Measurements from ENCODE around the gene GPR18. TPM values are rescaled to one million over a fixed set of nuclear protein-coding genes. Genes with fewer than 3 reads are reported as not detected.

The GPR18 gene
- total RNA-seq, 1 donor from 2014 or later, result 0.59 TPM

GRCh38 chr13:99208185-99208584 lies 50.0 kb downstream of the GPR18 start:
- no peaks in the 10 kb centered on the region for H3K27me3 ChIP-seq (ENCODE audit: insufficient read depth, low read length)
- Mint-ChIP-seq H3K27ac (ENCODE audit: unreplicated experiment) (no peak overlapping the region), H3K4me1 (ENCODE audit: low read depth, unreplicated experiment) (peaks cover 7% of the 10 kb centered on the region), H3K36me3 (ENCODE audit: low read depth, unreplicated experiment) (peaks cover 19% of the 10 kb centered on the region), H3K9me3 (ENCODE audit: unreplicated experiment) (peaks cover 2% of the 10 kb centered on the region), H3K27me3 (ENCODE audit: low read depth, unreplicated experiment) (no peaks in the 10 kb centered on the region), H3K4me3 (ENCODE audit: unreplicated experiment) (no peak overlapping the region)
- H3K4me1 ChIP-seq (ENCODE audit: insufficient read depth, low read length), result no peaks in the 10 kb centered on the region
- H3K36me3 ChIP-seq (ENCODE audit: insufficient read depth, low read length), result no peaks in the 10 kb centered on the region
- TF ChIP-seq, protein P1, sequence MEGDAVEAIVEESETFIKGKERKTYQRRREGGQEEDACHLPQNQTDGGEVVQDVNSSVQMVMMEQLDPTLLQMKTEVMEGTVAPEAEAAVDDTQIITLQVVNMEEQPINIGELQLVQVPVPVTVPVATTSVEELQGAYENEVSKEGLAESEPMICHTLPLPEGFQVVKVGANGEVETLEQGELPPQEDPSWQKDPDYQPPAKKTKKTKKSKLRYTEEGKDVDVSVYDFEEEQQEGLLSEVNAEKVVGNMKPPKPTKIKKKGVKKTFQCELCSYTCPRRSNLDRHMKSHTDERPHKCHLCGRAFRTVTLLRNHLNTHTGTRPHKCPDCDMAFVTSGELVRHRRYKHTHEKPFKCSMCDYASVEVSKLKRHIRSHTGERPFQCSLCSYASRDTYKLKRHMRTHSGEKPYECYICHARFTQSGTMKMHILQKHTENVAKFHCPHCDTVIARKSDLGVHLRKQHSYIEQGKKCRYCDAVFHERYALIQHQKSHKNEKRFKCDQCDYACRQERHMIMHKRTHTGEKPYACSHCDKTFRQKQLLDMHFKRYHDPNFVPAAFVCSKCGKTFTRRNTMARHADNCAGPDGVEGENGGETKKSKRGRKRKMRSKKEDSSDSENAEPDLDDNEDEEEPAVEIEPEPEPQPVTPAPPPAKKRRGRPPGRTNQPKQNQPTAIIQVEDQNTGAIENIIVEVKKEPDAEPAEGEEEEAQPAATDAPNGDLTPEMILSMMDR (IDR thresholded peaks at IDR 0.05; ENCODE audit: insufficient read depth, low read depth, low read length), result no peak
- no peak for TF ChIP-seq EZH2 (IDR thresholded peaks at IDR 0.05; ENCODE audit: insufficient read depth, low read length)
- no peak overlapping the region for H3K27ac ChIP-seq (ENCODE audit: low read depth, low read length)
- DNase-seq (ENCODE audit: low read depth), result no peak
- H3K4me3 ChIP-seq (ENCODE audit: insufficient read depth, low read depth, low read length), result no peak overlapping the region
- no peak overlapping the region for H2AFZ ChIP-seq (ENCODE audit: low read depth, low read length)
- H3K4me2 ChIP-seq (ENCODE audit: low read length), result no peak overlapping the region
- no peak overlapping the region for H3K9ac ChIP-seq (ENCODE audit: low read length)
- no peaks in the 10 kb centered on the region for H3K9me3 ChIP-seq (ENCODE audit: insufficient read depth, low read depth, low read length)
- peaks cover 90% of the 10 kb centered on the region for H3K79me2 ChIP-seq (ENCODE audit: insufficient read depth, low read length)
- no peak for FAIRE-seq
- peaks cover 80% of the 10 kb centered on the region for H4K20me1 ChIP-seq (ENCODE audit: insufficient read depth, low read length)

- H3K9me3 Mint-ChIP-seq (ENCODE audit: unreplicated experiment), result peaks cover 2% of the 10 kb centered on the region
- H3K36me3 ChIP-seq (ENCODE audit: insufficient read depth, low read length), result no peaks in the 10 kb centered on the region
- peaks cover 81% of the 10 kb centered on the region for H4K20me1 ChIP-seq (ENCODE audit: insufficient read depth, low read length)
- TF ChIP-seq, protein P1 (IDR thresholded peaks at IDR 0.05; ENCODE audit: insufficient read depth, low read depth, low read length), result no peak
- TF ChIP-seq EZH2 (IDR thresholded peaks at IDR 0.05; ENCODE audit: insufficient read depth, low read length), result no peak
- H3K4me1 ChIP-seq (ENCODE audit: insufficient read depth, low read length), result no peaks in the 10 kb centered on the region
- H3K4me2 ChIP-seq (ENCODE audit: low read length), result no peak overlapping the region
- H3K4me3 ChIP-seq (ENCODE audit: insufficient read depth, low read depth, low read length), result no peak overlapping the region
- DNase-seq (ENCODE audit: low read depth), result no peak
- no peak overlapping the region for H3K9ac ChIP-seq (ENCODE audit: low read length)
- no peaks in the 10 kb centered on the region for H3K9me3 ChIP-seq (ENCODE audit: insufficient read depth, low read depth, low read length)
- no peaks in the 10 kb centered on the region for H3K27me3 Mint-ChIP-seq (ENCODE audit: low read depth, unreplicated experiment)
- H3K79me2 ChIP-seq (ENCODE audit: insufficient read depth, low read length), result peaks cover 88% of the 10 kb centered on the region
- H3K36me3 Mint-ChIP-seq (ENCODE audit: low read depth, unreplicated experiment), result peaks cover 19% of the 10 kb centered on the region
- no peak overlapping the region for H3K27ac Mint-ChIP-seq (ENCODE audit: unreplicated experiment)
- no peaks in the 10 kb centered on the region for H3K27me3 ChIP-seq (ENCODE audit: insufficient read depth, low read length)
- H3K4me1 Mint-ChIP-seq (ENCODE audit: low read depth, unreplicated experiment), result peaks cover 7% of the 10 kb centered on the region
- no peak for FAIRE-seq
- H2AFZ ChIP-seq (ENCODE audit: low read depth, low read length), result no peak overlapping the region
- H3K27ac ChIP-seq (ENCODE audit: low read depth, low read length), result no peak overlapping the region
- no peak overlapping the region for H3K4me3 Mint-ChIP-seq (ENCODE audit: unreplicated experiment)
These were observed 50.7 kb downstream of the GPR18 start for GRCh38 chr13:99207511-99207910.

GRCh38 chr13:99206873-99207272 lies 51.3 kb downstream of the GPR18 start:
- Histone ChIP-seq H3K27ac (ENCODE audit: low read depth, low read length) (no peak overlapping the region), H3K79me2 (ENCODE audit: insufficient read depth, low read length) (peaks cover 88% of the 10 kb centered on the region), H2AFZ (ENCODE audit: low read depth, low read length) (no peak overlapping the region), H4K20me1 (ENCODE audit: insufficient read depth, low read length) (peaks cover 80% of the 10 kb centered on the region), H3K4me1 (ENCODE audit: insufficient read depth, low read length) (no peaks in the 10 kb centered on the region), H3K36me3 (ENCODE audit: insufficient read depth, low read length) (no peaks in the 10 kb centered on the region), H3K4me3 (ENCODE audit: insufficient read depth, low read depth, low read length) (no peak overlapping the region), H3K4me2 (ENCODE audit: low read length) (no peak overlapping the region), H3K27me3 (ENCODE audit: insufficient read depth, low read length) (no peaks in the 10 kb centered on the region), H3K9ac (ENCODE audit: low read length) (no peak overlapping the region), H3K9me3 (ENCODE audit: insufficient read depth, low read depth, low read length) (no peaks in the 10 kb centered on the region)
- TF ChIP-seq, protein P1 (IDR thresholded peaks at IDR 0.05; ENCODE audit: insufficient read depth, low read depth, low read length), result no peak
- TF ChIP-seq EZH2 (IDR thresholded peaks at IDR 0.05; ENCODE audit: insufficient read depth, low read length), result no peak
- Mint-ChIP-seq H3K9me3 (ENCODE audit: unreplicated experiment) (peaks cover 2% of the 10 kb centered on the region), H3K36me3 (ENCODE audit: low read depth, unreplicated experiment) (peaks cover 18% of the 10 kb centered on the region), H3K27me3 (ENCODE audit: low read depth, unreplicated experiment) (no peaks in the 10 kb centered on the region), H3K4me3 (ENCODE audit: unreplicated experiment) (no peak overlapping the region), H3K27ac (ENCODE audit: unreplicated experiment) (no peak overlapping the region), H3K4me1 (ENCODE audit: low read depth, unreplicated experiment) (peaks cover 12% of the 10 kb centered on the region)
- DNase-seq (ENCODE audit: low read depth) (no peak), FAIRE-seq (no peak)

Measured in astrocyte (in vitro differentiated cells and primary cell).